ENCODE measurements around the gene DNAH10.

- TF ChIP-seq BCL11A (IDR thresholded peaks at IDR 0.05; ENCODE audit: low read depth, low read length) (no peak), TBL1XR1 (IDR thresholded peaks at IDR 0.05; ENCODE audit: low read depth, low read length) (no peak), RCOR1 (conservative IDR thresholded peaks at IDR 0.05; ENCODE audit: low read depth, low read length) (no peak), EP300 (IDR thresholded peaks at IDR 0.05; ENCODE audit: borderline replicate concordance in 1 of 2, control insufficient read depth in 1 of 2, low read depth in 2 of 2, low read length in 2 of 2) (no peak), ZBTB4 (CRISPR knock-in tag; IDR thresholded peaks at IDR 0.05) (no peak), ESRRA (IDR thresholded peaks at IDR 0.05; ENCODE audit: low read length) (no peak)
- TF ChIP-seq, protein P1, sequence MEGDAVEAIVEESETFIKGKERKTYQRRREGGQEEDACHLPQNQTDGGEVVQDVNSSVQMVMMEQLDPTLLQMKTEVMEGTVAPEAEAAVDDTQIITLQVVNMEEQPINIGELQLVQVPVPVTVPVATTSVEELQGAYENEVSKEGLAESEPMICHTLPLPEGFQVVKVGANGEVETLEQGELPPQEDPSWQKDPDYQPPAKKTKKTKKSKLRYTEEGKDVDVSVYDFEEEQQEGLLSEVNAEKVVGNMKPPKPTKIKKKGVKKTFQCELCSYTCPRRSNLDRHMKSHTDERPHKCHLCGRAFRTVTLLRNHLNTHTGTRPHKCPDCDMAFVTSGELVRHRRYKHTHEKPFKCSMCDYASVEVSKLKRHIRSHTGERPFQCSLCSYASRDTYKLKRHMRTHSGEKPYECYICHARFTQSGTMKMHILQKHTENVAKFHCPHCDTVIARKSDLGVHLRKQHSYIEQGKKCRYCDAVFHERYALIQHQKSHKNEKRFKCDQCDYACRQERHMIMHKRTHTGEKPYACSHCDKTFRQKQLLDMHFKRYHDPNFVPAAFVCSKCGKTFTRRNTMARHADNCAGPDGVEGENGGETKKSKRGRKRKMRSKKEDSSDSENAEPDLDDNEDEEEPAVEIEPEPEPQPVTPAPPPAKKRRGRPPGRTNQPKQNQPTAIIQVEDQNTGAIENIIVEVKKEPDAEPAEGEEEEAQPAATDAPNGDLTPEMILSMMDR (IDR thresholded peaks at IDR 0.05 in 2 of 3, conservative IDR thresholded peaks at IDR 0.05 in 1 of 3; ENCODE audit: control insufficient read depth in 2 of 3, extremely low read depth in 1 of 3, insufficient read depth in 1 of 3, low read depth in 3 of 3, low read length in 3 of 3) = no peak
Observed at GRCh38 chr12:123815968-123816367, 53.9 kb downstream of the DNAH10 start.
